AG08395 (cell line): ENCODE results near the gene BAIAP2L2.

Source experiments
- DNase-seq: peaks from one replicate; pipeline ENCODE4 v3.0.0; 2012; ENCODE audit warnings: mixed read lengths, low spot score

BAIAP2L2 gene

GRCh38 chr22:38067761-38068360 lies 42.6 kb downstream of the BAIAP2L2 start:
- no peak for DNase-seq

- DNase-seq, result no peak
Observed at GRCh38 chr22:38067028-38067415, 43.5 kb downstream of the BAIAP2L2 start.

- no peak for DNase-seq
Observed at GRCh38 chr22:38066381-38067027, 44.0 kb downstream of the BAIAP2L2 start.

- no peak for DNase-seq
Observed at GRCh38 chr22:38065539-38065938, 44.9 kb downstream of the BAIAP2L2 start.

GRCh38 chr22:38062791-38063190 lies 47.7 kb downstream of the BAIAP2L2 start:
- DNase-seq, result no peak

- DNase-seq, result peak; percentile 96
Observed at GRCh38 chr22:38056969-38057891, 53.3 kb downstream of the BAIAP2L2 start, which contains the start of gene PICK1. TSS of gene PICK1 (plus strand) at chr22:38057404. CDS start at chr22:38057810, 406 bp downstream.

- peak; percentile 90 for DNase-seq
Observed at GRCh38 chr22:38051900-38052862, 58.3 kb downstream of the BAIAP2L2 start.

- no peak for DNase-seq
Observed at GRCh38 chr22:38051261-38051660, 59.2 kb downstream of the BAIAP2L2 start.

GRCh38 chr22:38050720-38051119 lies 59.8 kb downstream of the BAIAP2L2 start:
- no peak for DNase-seq

GRCh38 chr22:38049812-38050619 lies 60.5 kb downstream of the BAIAP2L2 start:
- no peak for DNase-seq

GRCh38 chr22:38046070-38046748 lies 64.3 kb downstream of the BAIAP2L2 start:
- DNase-seq, result no peak

GRCh38 chr22:38043151-38044039 lies 67.1 kb downstream of the BAIAP2L2 start:
- no peak for DNase-seq

GRCh38 chr22:38042488-38042790 lies 68.0 kb downstream of the BAIAP2L2 start:
- no peak for DNase-seq

- DNase-seq, result no peak
Observed at GRCh38 chr22:38041760-38042487, 68.6 kb downstream of the BAIAP2L2 start.

GRCh38 chr22:38040953-38041759 lies 69.3 kb downstream of the BAIAP2L2 start:
- DNase-seq, result no peak

- no peak for DNase-seq
Observed at GRCh38 chr22:38038890-38039812, 71.3 kb downstream of the BAIAP2L2 start.

GRCh38 chr22:38038426-38038825 lies 72.1 kb downstream of the BAIAP2L2 start:
- no peak for DNase-seq
